ENCODE results near the gene RELN.

DNA sequence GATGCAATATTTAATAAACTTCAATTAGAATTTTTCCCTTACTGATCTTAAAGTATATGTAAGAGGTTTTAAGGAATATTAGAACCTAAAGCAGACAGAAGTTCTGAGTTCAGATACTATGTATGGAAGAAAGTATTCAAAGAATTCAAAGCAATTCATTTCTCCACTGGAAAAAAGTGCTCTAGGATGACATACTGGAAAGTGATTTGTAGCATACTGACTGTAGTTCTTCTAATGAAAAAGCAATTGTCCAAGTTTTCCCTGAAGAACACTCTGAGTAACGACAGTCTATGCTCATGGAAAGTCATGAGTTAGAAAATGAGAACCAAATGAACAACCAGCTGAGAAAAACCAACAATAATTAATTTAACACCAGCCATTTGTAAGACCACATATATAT, 362.7 kb downstream of the RELN start:
- TF ChIP-seq EP300 (IDR thresholded peaks at IDR 0.05) = no peak
- no peak for TF ChIP-seq POLR2AphosphoS5 (IDR thresholded peaks at IDR 0.05)
- TF ChIP-seq, protein P1, sequence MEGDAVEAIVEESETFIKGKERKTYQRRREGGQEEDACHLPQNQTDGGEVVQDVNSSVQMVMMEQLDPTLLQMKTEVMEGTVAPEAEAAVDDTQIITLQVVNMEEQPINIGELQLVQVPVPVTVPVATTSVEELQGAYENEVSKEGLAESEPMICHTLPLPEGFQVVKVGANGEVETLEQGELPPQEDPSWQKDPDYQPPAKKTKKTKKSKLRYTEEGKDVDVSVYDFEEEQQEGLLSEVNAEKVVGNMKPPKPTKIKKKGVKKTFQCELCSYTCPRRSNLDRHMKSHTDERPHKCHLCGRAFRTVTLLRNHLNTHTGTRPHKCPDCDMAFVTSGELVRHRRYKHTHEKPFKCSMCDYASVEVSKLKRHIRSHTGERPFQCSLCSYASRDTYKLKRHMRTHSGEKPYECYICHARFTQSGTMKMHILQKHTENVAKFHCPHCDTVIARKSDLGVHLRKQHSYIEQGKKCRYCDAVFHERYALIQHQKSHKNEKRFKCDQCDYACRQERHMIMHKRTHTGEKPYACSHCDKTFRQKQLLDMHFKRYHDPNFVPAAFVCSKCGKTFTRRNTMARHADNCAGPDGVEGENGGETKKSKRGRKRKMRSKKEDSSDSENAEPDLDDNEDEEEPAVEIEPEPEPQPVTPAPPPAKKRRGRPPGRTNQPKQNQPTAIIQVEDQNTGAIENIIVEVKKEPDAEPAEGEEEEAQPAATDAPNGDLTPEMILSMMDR (IDR thresholded peaks at IDR 0.05) = no peak

Measured in gastroesophageal sphincter (tissue), 3 donors.